Esophagus squamous epithelium (tissue), 4 donors: Measurements from ENCODE around the gene TWIST2.

Source experiments
- CTCF ChIP-seq, 6 experiments: fragments of 450-650 bp in 4 of 6; fragments of 200-600 bp in 2 of 6; sonication (generic) in 2 of 6; IDR thresholded peaks; one replicate each; pipeline ENCODE4 v1.5.1; 2016 to 2019; ENCODE audit warnings: antibody characterized with exemption in 6 of 6, mild to moderate bottlenecking in 4 of 6, moderate library complexity in 4 of 6
- POLR2A ChIP-seq, 4 donors: fragments of 450-650 bp; IDR thresholded peaks; one replicate each; pipeline ENCODE4 v1.6.1; 2017; ENCODE audit warnings: antibody characterized with exemption in 4 of 4, mild to moderate bottlenecking in 4 of 4, moderate library complexity in 3 of 4

- TF ChIP-seq CTCF (IDR thresholded peaks at IDR 0.05): no peak
- TF ChIP-seq POLR2A (IDR thresholded peaks at IDR 0.05): no peak
These were observed 107.1 kb downstream of the TWIST2 start for GRCh38 chr2:238954841-238955591.
